ENCODE results near the gene KAZALD1.

KAZALD1 gene

GRCh38 chr10:101042667-101043362 lies 19.0 kb upstream of the KAZALD1 start (continued):
- TF ChIP-seq RBAK (tag by site-specific recombination; IDR thresholded peaks at IDR 0.05) (no peak), ZNF24 (tag by site-specific recombination; IDR thresholded peaks at IDR 0.05) (no peak), ZNF555 (tag by site-specific recombination; conservative IDR thresholded peaks at IDR 0.05) (no peak), ZNF580 (tag by site-specific recombination; IDR thresholded peaks at IDR 0.05) (0 out of 2 replicates have a peak, but pooled peaks have one; percentile 23), ZNF174 (tag by site-specific recombination; IDR thresholded peaks at IDR 0.05) (no peak), ZFP69B (tag by site-specific recombination; IDR thresholded peaks at IDR 0.05) (no peak), FEZF1 (tag by site-specific recombination; IDR thresholded peaks at IDR 0.05) (no peak), ZNF26 (tag by site-specific recombination; IDR thresholded peaks at IDR 0.05) (no peak), PRDM1 (tag by site-specific recombination; IDR thresholded peaks at IDR 0.05) (peak; percentile 89), ZNF510 (tag by site-specific recombination; IDR thresholded peaks at IDR 0.05; ENCODE audit: insufficient replicate concordance) (no peak)

- CTCF ChIA-PET = interaction anchor here (0.6 to 10.1 kb wide), 21 partner anchors 9 to 1380 kb away, joined by 3 to 112 read pairs (median 5); partner anchors contain the start of genes KAZALD1, PDZD7 and SFXN3
- Histone ChIP-seq H3K27ac (ENCODE audit: extremely low read depth, low read depth, low read length) (peak overlapping the region; percentile 80), H3K4me3 (ENCODE audit: low read depth, low read length) (peak overlapping the region; percentile 53), H3K36me3 (ENCODE audit: control insufficient read depth in 2 of 2, insufficient read depth in 1 of 2, low read length in 2 of 2) (no peaks in the 10 kb centered on the region), H3K9me3 (ENCODE audit: control insufficient read depth, insufficient read depth, low read depth, low read length) (no peaks in the 10 kb centered on the region), H3K4me1 (ENCODE audit: control insufficient read depth, insufficient read depth, low read length) (peaks cover 5% of the 10 kb centered on the region; the same call in 1 of the 2 replicates)
- TF ChIP-seq TRIM28 (IDR thresholded peaks at IDR 0.05; ENCODE audit: borderline replicate concordance, low read length) (no peak), ZFP37 (tag by site-specific recombination; IDR thresholded peaks at IDR 0.05) (0 out of 2 replicates have a peak, but pooled peaks have one; percentile 21)
- POLR2A ChIA-PET = interaction anchor here (0.8 to 3.4 kb wide), 19 partner anchors 8 to 186 kb away, joined by 3 to 32 read pairs (median 5); partner anchors contain the start of genes KAZALD1, LBX1, PDZD7 and SFXN3
These were observed 18.5 kb upstream of the KAZALD1 start for GRCh38 chr10:101043363-101043707.

- H3K27ac ChIP-seq (ENCODE audit: extremely low read depth, low read depth, low read length) = peak overlapping the region; percentile 80; the same call in 1 of the 2 replicates
- TF ChIP-seq FEZF1 (tag by site-specific recombination; IDR thresholded peaks at IDR 0.05) = no peak
- TF ChIP-seq ZNF223 (tag by site-specific recombination; IDR thresholded peaks at IDR 0.05) = no peak
- no peak for TF ChIP-seq ZNF658 (tag by site-specific recombination; IDR thresholded peaks at IDR 0.05)
- TF ChIP-seq ZNF423 (tag by site-specific recombination; IDR thresholded peaks at IDR 0.05) = no peak
- TF ChIP-seq, protein P1, sequence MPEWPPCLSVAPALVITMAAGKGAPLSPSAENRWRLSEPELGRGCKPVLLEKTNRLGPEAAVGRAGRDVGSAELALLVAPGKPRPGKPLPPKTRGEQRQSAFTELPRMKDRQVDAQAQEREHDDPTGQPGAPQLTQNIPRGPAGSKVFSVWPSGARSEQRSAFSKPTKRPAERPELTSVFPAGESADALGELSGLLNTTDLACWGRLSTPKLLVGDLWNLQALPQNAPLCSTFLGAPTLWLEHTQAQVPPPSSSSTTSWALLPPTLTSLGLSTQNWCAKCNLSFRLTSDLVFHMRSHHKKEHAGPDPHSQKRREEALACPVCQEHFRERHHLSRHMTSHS (tag by site-specific recombination; IDR thresholded peaks at IDR 0.05) = no peak
- TF ChIP-seq, protein P2, sequence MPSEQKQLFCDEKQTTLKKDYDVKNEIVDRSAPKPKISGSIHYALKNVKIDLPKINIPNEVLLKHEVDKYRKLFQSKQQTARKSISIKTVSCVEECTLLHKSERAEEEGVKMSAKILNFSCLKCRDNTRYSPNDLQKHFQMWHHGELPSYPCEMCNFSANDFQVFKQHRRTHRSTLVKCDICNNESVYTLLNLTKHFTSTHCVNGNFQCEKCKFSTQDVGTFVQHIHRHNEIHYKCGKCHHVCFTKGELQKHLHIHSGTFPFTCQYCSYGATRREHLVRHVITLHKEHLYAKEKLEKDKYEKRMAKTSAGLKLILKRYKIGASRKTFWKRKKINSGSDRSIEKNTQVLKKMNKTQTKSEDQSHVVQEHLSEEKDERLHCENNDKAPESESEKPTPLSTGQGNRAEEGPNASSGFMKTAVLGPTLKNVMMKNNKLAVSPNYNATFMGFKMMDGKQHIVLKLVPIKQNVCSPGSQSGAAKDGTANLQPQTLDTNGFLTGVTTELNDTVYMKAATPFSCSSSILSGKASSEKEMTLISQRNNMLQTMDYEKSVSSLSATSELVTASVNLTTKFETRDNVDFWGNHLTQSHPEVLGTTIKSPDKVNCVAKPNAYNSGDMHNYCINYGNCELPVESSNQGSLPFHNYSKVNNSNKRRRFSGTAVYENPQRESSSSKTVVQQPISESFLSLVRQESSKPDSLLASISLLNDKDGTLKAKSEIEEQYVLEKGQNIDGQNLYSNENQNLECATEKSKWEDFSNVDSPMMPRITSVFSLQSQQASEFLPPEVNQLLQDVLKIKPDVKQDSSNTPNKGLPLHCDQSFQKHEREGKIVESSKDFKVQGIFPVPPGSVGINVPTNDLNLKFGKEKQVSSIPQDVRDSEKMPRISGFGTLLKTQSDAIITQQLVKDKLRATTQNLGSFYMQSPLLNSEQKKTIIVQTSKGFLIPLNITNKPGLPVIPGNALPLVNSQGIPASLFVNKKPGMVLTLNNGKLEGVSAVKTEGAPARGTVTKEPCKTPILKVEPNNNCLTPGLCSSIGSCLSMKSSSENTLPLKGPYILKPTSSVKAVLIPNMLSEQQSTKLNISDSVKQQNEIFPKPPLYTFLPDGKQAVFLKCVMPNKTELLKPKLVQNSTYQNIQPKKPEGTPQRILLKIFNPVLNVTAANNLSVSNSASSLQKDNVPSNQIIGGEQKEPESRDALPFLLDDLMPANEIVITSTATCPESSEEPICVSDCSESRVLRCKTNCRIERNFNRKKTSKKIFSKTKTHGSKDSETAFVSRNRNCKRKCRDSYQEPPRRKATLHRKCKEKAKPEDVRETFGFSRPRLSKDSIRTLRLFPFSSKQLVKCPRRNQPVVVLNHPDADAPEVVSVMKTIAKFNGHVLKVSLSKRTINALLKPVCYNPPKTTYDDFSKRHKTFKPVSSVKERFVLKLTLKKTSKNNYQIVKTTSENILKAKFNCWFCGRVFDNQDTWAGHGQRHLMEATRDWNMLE (tag by site-specific recombination; conservative IDR thresholded peaks at IDR 0.05; ENCODE audit: low read depth) = no peak
- TF ChIP-seq ZNF335 (tag by site-specific recombination; conservative IDR thresholded peaks at IDR 0.05) = no peak
- no peak for TF ChIP-seq ZNF112 (tag by site-specific recombination; IDR thresholded peaks at IDR 0.05)
- TF ChIP-seq GFI1B (tag by site-specific recombination; IDR thresholded peaks at IDR 0.05) = no peak
- no peak for TF ChIP-seq PBX3 (CRISPR knock-in tag; IDR thresholded peaks at IDR 0.05)
- TF ChIP-seq ZNF544 (tag by site-specific recombination; IDR thresholded peaks at IDR 0.05) = no peak
These were observed 17.7 kb upstream of the KAZALD1 start for GRCh38 chr10:101044117-101044516.

More at GRCh38 chr10:101044117-101044516, 17.7 kb upstream of the KAZALD1 start:
- ChIA-PET POLR2A (interaction anchor here (1.2 to 3.4 kb wide), 7 partner anchors 11 to 186 kb away, joined by 3 to 29 read pairs (median 6); partner anchors contain the start of genes LBX1, PDZD7 and SFXN3), CTCF (interaction anchor here (0.6 to 10.1 kb wide), 10 partner anchors 9 to 97 kb away, joined by 4 to 112 read pairs (median 24); partner anchors contain the start of gene KAZALD1)
- no peak overlapping the region for H3K4me3 ChIP-seq (ENCODE audit: low read depth, low read length)
- H3K4me1 ChIP-seq (ENCODE audit: control insufficient read depth, insufficient read depth, low read length) = peaks cover 5% of the 10 kb centered on the region; the same call in 1 of the 2 replicates
- no peaks in the 10 kb centered on the region for H3K36me3 ChIP-seq (ENCODE audit: control insufficient read depth in 2 of 2, insufficient read depth in 1 of 2, low read length in 2 of 2)
- no peaks in the 10 kb centered on the region for H3K9me3 ChIP-seq (ENCODE audit: control insufficient read depth, insufficient read depth, low read depth, low read length)

Measured in HEK293 (cell line).